Upper lobe of left lung (tissue), 6 donors: Measurements from ENCODE around the gene PRELID1. TPM values are rescaled to one million over a fixed set of nuclear protein-coding genes. Genes with fewer than 3 reads are reported as not detected.
"Not testable (repeated sequence)": the region's sequence is repeated elsewhere in the genome, so short reads cannot be mapped to it uniquely, and the experiment has no call there.

Experiments used
- ATAC-seq, 2 donors: fragments of 200-7000 bp; cut with Tn5 transposase; one replicate each; pipeline ENCODE4 v1.9.1; 2022; ENCODE audit warnings: mild to moderate bottlenecking in 2 of 2, moderate library complexity in 2 of 2; ENCODE audit not compliant: low FRiP score in 2 of 2
- DNase-seq, 2 donors: peaks; one replicate each; pipeline ENCODE4 v3.0.0-alpha.2; 2019 to 2020
- H3K27ac ChIP-seq, 4 donors: fragments of 200-600 bp; sonication (generic); one replicate each; pipeline ENCODE4 v1.5.1; 2016 to 2019
- H3K27me3 ChIP-seq, 4 donors: fragments of 200-600 bp; sonication (generic); one replicate each; pipeline ENCODE4 v1.5.1; 2017 to 2019
- H3K36me3 ChIP-seq, 4 donors: fragments of 200-600 bp; sonication (generic); one replicate each; pipeline ENCODE4 v1.5.1; 2016 to 2019
- H3K4me1 ChIP-seq, 4 donors: fragments of 200-600 bp; sonication (generic); one replicate each; pipeline ENCODE4 v1.5.1; 2018 to 2019
- H3K4me3 ChIP-seq, 4 donors: fragments of 200-600 bp; sonication (generic); one replicate each; pipeline ENCODE4 v1.5.1; 2017 to 2019; ENCODE audit warnings: mild to moderate bottlenecking in 2 of 4, moderate library complexity in 1 of 4
- H3K9me3 ChIP-seq, 4 donors: fragments of 200-600 bp; sonication (generic); one replicate each; pipeline ENCODE4 v1.5.1; 2018 to 2019
- EP300 ChIP-seq, 4 donors: sonication (generic); formaldehyde crosslinking; IDR thresholded peaks; one replicate each; pipeline ENCODE4 v1.5.1; 2017; ENCODE audit warnings: antibody characterized with exemption in 4 of 4, control low read depth in 2 of 4
- POLR2A ChIP-seq, 4 donors: fragments of 450-650 bp; IDR thresholded peaks; one replicate each; pipeline ENCODE4 v1.5.1; 2016 to 2017; ENCODE audit warnings: antibody characterized with exemption in 4 of 4, mild to moderate bottlenecking in 2 of 4
- POLR2AphosphoS5 ChIP-seq, 2 donors: sonication (generic); formaldehyde crosslinking; IDR thresholded peaks; one replicate each; pipeline ENCODE4 v1.5.1; 2017; ENCODE audit warnings: antibody characterized with exemption in 2 of 2
- WGBS, 2 donors: methylation state at CpG; one replicate each; pipeline ENCODE4 v1.1.5; 2017 to 2018; 5-methylcytosine and 5-hydroxymethylcytosine counted together
- total RNA-seq, 6 donors: library from RNA; depleted of rRNA in 4 of 6; stranded (reverse); fragments of >200 nt in 4 of 6; gene quantifications; one replicate each; pipeline versions ENCODE4 v1.1.0 to v1.2.1, GENCODE V29; 2016 to 2021
- TF ChIP-seq, protein P1 (sequence below), 6 experiments: fragments of 450-650 bp in 4 of 6; fragments of 200-600 bp in 2 of 6; sonication (generic) in 2 of 6; IDR thresholded peaks; one replicate each; pipeline ENCODE4 v1.5.1; 2016 to 2019; ENCODE audit warnings: antibody characterized with exemption in 6 of 6
- donor health status: DM: no; HTN: no; CAD: no; lungs with moderate emphysema.
- donor health status: DM: no; HTN: yes; CAD: no; lungs with severe emphysema.

PRELID1 gene
- total RNA-seq, 6 donors from 2014 or later: 45.1 to 132 (median 86.8) TPM

DNA sequence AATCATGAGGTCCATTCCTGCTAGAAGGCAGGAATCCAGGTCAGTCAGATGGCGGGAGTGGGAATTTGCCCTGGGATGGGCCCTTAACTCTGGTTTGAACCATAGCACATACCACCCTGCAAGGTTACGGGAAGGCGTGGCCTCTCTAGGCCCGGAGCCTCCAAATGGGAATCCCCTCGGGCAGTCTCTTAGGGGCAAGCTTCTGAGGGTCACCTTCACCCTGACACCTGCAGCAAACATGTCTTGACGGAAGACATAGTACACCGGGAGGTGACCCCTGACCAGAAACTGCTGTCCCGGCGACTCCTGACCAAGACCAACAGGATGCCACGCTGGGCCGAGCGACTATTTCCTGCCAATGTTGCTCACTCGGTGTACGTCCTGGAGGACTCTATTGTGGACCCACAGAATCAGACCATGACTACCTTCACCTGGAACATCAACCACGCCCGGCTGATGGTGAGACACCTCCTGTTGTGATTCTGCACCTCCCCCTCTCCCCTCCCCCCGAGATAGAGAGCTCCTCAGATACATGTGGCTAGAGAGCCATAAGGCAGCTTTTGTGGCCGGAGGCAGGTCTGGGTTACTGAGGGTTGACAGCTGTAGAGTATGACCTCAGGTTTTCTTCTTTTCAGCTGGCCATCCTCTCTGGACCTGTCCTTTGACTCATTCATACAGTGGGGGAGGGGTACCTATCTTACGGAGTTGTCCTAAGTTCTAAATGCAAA lies 957 bp downstream of the PRELID1 start:
- no peak for TF ChIP-seq POLR2AphosphoS5 (IDR thresholded peaks at IDR 0.05)
- TF ChIP-seq, protein P1, sequence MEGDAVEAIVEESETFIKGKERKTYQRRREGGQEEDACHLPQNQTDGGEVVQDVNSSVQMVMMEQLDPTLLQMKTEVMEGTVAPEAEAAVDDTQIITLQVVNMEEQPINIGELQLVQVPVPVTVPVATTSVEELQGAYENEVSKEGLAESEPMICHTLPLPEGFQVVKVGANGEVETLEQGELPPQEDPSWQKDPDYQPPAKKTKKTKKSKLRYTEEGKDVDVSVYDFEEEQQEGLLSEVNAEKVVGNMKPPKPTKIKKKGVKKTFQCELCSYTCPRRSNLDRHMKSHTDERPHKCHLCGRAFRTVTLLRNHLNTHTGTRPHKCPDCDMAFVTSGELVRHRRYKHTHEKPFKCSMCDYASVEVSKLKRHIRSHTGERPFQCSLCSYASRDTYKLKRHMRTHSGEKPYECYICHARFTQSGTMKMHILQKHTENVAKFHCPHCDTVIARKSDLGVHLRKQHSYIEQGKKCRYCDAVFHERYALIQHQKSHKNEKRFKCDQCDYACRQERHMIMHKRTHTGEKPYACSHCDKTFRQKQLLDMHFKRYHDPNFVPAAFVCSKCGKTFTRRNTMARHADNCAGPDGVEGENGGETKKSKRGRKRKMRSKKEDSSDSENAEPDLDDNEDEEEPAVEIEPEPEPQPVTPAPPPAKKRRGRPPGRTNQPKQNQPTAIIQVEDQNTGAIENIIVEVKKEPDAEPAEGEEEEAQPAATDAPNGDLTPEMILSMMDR (IDR thresholded peaks at IDR 0.05): no peak
- WGBS, 2 donors: 38 to 46% methylated on average over 3 to 19 of the region's 19 CpGs
- ATAC-seq: no peak
- peak in 1 of 2 donors; percentile 22 for DNase-seq
- H3K4me1 ChIP-seq: peaks cover 51 to 80% (median 69%) of the 10 kb centered on the region in 4 donors
- H3K27me3 ChIP-seq: no peaks in the 10 kb centered on the region
- H3K4me3 ChIP-seq: peak overlapping the region; percentile 93 to 99 (median 96)
- no peaks in the 10 kb centered on the region for H3K9me3 ChIP-seq
- H3K36me3 ChIP-seq: peaks cover 0 to 47% (median 19%) of the 10 kb centered on the region in 4 donors
- H3K27ac ChIP-seq: peak overlapping the region; percentile 89 to 92 (median 92)

DNA sequence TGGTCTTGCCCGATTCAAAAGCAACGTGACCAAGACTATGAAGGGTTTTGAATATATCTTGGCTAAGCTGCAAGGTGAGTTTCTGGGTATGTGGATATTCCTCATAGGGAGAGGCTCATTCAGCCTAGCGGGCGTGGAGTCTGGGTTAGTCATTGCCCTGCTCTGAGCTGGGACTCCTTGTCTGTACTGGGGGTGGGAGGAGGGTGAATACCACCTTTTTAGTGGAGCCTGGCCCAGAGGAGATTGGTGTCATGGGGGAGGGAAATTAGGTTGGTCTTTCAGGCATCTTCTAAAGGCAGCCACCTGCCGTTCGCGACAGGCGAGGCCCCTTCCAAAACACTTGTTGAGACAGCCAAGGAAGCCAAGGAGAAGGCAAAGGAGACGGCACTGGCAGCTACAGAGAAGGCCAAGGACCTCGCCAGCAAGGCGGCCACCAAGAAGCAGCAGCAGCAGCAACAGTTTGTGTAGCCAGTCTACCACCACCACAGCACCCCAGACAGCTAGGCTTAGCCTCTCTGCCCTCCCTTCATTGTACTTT lies 2.6 kb downstream of the PRELID1 start:
- peaks cover 44 to 79% (median 59%) of the 10 kb centered on the region in 4 donors for H3K4me1 ChIP-seq
- peak overlapping the region in 1 of 4 donors; percentile 9 for H3K4me3 ChIP-seq
- WGBS, 2 donors: 85 to 93% methylated on average over 9 to 11 of the region's 11 CpGs
- not testable (repeated sequence) for DNase-seq, H3K27me3 ChIP-seq, ATAC-seq, H3K9me3 ChIP-seq
- peaks cover 0 to 46% (median 19%) of the 10 kb centered on the region in 4 donors for H3K36me3 ChIP-seq
- peak overlapping the region; percentile 57 to 92 (median 74) for H3K27ac ChIP-seq

DNA sequence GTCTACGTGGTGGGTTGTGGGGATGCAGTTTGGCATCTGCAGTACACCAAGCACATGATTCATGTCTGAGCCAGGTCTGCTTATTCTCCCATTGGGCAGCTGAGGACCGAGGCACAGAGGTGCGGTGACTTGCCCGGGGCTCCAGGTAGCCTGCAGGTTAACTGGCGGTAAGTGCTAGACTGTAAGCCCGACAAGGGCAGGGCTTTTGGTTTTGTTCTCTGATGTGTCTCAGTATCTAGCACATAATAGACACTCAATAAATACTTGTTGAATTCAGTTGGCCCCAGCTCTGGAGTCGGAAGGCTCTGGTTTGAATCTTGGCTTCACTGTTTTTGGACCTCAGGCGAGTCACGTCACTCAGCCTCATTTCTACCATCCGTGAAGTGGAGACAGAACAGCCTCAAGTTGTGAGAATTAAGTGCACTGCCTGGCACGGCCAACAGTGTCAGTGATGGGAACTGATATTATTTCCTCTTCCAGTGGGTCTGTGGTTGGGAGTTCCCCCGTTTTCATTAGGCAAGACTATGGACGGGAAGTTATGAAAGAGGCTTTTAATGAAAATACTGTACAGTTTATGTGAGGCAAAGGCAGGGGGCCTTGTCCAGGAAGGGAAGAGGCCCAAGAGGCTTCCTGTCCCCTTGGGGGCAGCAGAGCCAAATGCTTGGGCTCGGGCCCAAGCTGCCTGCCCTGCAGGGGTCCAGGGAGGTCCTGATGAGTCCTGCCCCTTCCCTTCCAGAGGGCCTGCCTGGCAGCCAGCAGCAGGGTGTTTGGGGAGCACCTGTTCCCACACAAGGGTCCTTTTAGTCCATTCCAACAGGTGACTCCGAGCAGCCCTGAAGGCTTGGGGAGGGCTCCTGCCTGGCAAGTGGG lies 3.3 kb downstream of the PRELID1 start:
- DNase-seq: peak in 1 of 2 donors; percentile 61
- peaks cover 0 to 38% (median 19%) of the 10 kb centered on the region in 4 donors for H3K36me3 ChIP-seq
- no peaks in the 10 kb centered on the region for H3K9me3 ChIP-seq
- peak; percentile 15 to 31 for ATAC-seq
- H3K4me1 ChIP-seq: peaks cover 44 to 79% (median 59%) of the 10 kb centered on the region in 4 donors
- peak overlapping the region in 1 of 4 donors; percentile 30 for H3K4me3 ChIP-seq
- H3K27me3 ChIP-seq: no peaks in the 10 kb centered on the region
- TF ChIP-seq EP300 (IDR thresholded peaks at IDR 0.05): peak in 2 of 4 donors; percentile 24 to 84
- peak in 1 of 4 donors; percentile 3 for TF ChIP-seq POLR2A (IDR thresholded peaks at IDR 0.05)
- TF ChIP-seq, protein P1 (IDR thresholded peaks at IDR 0.05): peak in 2 of 6 experiments; percentile 4 to 30
- peak; percentile 57 to 76 for TF ChIP-seq POLR2AphosphoS5 (IDR thresholded peaks at IDR 0.05)
- peak overlapping the region; percentile 77 to 92 (median 85) for H3K27ac ChIP-seq
- WGBS, 2 donors: 62 to 71% methylated on average over 13 to 15 of the region's 15 CpGs

DNA sequence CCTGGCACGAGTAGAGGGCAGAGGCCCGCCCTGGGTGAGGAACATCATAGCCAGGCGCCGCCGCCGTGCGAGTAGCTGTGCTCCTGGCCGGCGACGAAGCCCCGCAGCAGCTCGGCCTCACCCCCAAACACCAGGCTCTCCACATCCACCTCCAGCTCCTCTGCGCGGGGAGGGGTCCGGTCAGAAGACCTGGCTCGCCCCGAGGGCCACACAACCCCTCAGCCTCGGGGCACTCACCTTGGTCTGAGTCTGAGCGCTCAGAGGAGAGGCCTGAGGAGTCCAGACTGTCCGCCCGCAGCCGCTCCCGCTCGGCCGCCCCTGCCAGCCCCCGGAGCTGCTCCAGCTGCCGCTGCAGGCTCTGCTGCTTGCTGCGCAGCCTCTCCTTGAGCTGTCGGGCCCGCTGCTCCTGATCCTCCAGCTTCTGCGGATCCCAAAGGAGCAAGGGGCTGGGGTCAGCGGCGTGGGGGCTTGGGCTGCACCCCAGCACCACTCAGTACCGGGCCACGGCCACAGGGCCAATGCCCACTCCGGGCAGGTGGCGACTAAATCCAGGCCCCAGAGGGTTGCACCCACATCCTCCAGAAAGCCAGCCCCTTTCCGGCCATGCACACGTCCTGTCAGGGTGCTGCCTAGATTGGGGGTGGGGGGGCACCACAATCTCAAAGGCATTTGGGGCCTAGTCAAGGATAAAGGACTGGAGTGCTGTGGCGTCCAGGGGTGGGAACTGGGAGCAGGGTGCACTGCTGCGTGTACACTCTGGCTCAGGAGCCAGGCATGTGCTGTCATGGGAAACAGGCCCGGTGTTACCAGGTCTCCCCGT lies 4.2 kb downstream of the PRELID1 start:
- H3K4me1 ChIP-seq: peaks cover 44 to 79% (median 59%) of the 10 kb centered on the region in 4 donors

More for the DNA sequence above, 4.2 kb downstream of the PRELID1 start:
- Histone ChIP-seq H3K4me3 (peak overlapping the region in 2 of 4 donors; percentile 5 to 30), H3K27ac (peak overlapping the region; percentile 77 to 92 (median 85)), H3K27me3 (no peaks in the 10 kb centered on the region), H3K9me3 (no peaks in the 10 kb centered on the region), H3K36me3 (peaks cover 0 to 37% (median 19%) of the 10 kb centered on the region in 4 donors)
- WGBS, 2 donors: 73% methylated on average over 23 to 40 of the region's 43 CpGs
- no peak for TF ChIP-seq EP300 (IDR thresholded peaks at IDR 0.05)
- TF ChIP-seq POLR2AphosphoS5 (IDR thresholded peaks at IDR 0.05): no peak
- no peak for TF ChIP-seq POLR2A (IDR thresholded peaks at IDR 0.05)
- TF ChIP-seq, protein P1 (IDR thresholded peaks at IDR 0.05): no peak
- peak in 1 of 2 donors; percentile 86 for DNase-seq
- ATAC-seq: no peak
